IPS-11a (cell line): ENCODE results near the gene ZNF740.

Source experiments
- H3K4me3 ChIP-seq: one replicate; pipeline ENCODE4 v1.5.1; 2013; ENCODE audit warnings: low read depth, low read length, control low read depth

The ZNF740 gene

DNA sequence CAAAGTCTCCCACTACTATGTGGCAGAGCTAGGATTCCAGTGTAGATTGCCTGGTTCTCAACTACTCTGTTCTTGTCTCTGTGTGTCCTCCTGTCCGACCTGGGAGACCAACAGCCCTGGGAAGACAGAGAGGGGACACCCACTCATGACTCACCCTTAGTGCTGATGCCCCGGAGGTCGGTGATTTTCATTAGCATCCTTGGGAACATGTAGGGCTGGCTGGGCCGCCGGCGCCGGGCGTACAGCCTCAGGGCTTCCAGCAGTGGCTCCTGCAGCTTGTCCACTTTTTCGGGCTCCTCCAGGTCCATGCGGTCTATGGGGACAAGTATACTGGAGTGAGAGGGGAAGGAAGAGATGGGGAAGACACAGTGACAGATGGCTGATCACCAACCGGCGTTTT lies 32.4 kb downstream of the ZNF740 start:
- no peak overlapping the region for H3K4me3 ChIP-seq

DNA sequence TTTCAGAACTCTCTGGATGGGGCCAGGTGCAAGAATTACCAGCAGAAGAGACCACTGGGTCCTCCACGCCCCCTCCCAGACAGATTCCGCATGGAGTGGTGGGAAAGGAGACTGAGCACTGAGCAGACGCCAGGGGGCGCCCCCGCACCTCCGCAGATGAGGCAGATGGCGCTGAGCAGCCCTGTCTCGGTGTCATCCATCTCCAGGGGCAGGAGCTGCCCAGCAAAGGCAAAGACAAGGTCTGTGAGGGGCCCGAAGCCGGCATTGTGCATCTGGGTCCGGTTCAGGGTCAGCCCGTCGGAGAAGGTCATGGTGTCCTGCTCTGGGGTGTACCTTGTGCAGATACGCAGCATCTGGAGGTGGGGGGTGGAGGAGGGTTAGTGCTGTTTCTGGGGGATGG lies 32.8 kb downstream of the ZNF740 start:
- H3K4me3 ChIP-seq, result no peak overlapping the region

DNA sequence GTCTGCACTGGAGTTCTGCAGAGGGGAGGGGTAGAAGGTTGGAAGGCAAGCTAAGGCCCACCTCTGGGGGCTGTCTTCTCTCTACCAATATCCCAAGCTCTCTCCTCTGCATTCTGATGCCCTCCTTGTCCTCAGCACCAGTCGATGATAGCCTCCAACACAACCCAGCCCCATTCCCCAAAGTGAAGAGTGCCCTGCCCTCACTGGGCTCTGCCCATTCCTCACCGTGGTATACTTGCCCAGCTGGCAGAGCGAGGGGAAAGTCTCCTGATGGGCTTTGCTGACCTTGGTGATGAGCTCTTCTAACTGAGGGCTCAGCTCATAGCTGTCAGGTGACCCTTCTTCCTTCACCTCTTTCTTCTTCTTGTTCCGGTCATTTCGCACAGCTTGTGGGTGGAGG lies 33.7 kb downstream of the ZNF740 start:
- no peak overlapping the region for H3K4me3 ChIP-seq

DNA sequence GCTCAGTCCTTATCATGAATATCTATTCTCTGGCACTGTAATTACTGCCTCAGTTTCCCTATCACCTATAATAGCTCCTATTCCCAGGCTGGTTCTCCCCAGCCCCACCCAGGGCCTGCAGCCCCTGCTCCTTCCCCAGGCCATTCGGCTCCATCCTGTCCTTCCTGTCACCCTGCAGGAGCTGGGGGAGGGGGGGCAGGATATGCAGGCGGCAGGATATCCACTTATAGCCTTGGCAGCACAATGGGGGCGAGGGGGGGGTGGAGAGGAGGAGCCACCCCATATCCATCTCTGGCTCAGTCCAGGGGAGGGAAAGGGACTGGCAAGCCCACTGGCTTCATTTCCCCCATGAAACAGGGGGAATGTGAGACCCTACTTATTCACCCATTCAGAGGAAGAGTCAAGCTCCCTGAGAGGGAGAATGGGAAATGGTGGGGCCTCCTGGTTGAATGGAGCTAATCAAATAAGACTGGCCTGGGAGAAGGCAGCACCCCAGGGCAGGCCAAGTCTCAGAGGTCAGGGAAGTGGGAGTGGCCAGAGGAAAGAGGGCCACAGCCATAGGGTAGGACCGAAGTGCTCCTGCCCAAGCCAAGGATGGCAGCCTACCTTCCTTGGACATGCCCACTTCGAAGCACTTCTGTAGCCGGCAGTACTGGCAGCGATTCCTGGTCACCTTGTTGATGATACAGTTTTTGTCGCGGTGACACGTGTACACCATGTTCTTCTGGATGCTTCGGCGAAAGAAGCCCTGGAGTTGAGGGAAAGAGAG lies 34.3 kb downstream of the ZNF740 start:
- H3K4me3 ChIP-seq, result no peak overlapping the region

DNA sequence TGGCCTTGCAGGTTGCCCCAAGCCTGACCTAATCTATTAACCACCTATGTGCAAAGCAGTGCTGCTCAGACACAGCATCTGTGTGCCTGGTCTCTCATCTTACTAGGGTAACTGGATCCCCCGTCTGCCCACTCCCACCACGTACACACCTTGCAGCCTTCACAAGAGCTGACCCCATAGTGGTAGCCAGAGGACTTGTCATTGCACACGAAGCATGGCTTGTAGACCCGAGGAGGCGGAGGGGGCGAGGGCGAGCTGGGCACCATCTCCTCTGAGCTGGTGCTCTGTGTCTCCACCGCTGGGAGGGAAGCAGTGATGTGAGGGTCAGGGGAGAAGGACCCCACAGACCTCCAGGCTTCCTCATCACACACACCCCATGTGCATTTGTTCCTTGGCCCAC lies 35.0 kb downstream of the ZNF740 start:
- H3K4me3 ChIP-seq, result no peak overlapping the region

DNA sequence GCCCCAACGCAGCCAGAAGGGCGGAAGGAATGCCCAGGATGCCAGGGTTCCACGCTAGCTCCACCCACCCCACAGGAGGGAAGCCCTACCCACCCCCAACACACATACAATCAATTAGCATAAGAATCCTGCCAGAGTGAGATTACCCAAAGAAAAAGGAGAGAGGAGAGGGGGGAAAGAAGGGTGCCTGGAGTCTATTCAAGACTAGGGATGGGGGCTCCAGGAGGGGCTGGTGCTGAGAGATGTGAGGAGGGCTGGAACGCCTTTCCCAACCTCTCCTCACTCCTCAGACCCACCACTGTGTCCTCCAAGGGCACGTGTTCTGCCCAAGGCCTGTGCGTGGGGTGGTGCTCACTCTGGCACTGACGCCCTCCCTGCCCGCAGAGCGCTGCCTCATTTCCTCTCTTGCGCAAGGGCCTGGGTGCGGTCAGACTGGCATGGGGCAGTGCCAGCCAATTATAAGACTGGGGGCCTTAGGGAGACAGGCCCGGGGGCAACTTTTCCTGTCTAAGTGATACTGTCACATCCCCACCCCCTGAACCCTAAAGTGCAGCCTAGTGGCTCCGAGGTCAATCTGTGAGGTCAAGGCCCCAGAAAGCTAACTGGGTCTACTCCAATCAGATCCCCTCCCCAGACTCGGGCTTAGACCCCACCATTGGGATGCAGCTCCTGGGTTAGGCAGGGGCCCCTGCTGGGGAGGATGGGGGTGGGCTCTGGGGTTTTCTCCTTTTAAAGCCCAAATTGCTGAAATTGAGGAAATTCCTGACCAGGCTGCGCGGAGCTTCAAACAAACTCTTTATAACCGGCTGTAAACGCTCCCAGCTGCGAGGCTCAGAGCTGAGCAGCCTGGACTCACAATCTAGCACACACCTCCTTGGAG lies 36.8 kb downstream of the ZNF740 start:
- H3K4me3 ChIP-seq, result peak overlapping the region; percentile 5

DNA sequence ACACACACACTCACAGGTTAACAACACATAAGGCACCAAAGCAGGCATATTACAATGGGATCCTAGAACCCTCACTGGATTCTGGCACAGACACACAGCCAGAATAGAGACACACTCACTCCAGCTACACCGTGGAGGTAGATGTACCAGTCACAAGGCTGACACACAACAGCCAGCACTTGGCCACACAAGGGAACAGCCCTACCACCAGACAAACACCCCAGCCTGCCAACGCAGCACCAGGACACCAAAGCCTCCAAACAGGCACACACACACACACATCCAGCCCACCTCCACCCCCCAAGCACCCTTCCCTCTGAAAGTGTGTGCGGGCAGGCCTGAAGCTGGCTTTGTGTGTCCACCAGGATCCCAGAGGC lies 37.4 kb downstream of the ZNF740 start:
- no peak overlapping the region for H3K4me3 ChIP-seq

DNA sequence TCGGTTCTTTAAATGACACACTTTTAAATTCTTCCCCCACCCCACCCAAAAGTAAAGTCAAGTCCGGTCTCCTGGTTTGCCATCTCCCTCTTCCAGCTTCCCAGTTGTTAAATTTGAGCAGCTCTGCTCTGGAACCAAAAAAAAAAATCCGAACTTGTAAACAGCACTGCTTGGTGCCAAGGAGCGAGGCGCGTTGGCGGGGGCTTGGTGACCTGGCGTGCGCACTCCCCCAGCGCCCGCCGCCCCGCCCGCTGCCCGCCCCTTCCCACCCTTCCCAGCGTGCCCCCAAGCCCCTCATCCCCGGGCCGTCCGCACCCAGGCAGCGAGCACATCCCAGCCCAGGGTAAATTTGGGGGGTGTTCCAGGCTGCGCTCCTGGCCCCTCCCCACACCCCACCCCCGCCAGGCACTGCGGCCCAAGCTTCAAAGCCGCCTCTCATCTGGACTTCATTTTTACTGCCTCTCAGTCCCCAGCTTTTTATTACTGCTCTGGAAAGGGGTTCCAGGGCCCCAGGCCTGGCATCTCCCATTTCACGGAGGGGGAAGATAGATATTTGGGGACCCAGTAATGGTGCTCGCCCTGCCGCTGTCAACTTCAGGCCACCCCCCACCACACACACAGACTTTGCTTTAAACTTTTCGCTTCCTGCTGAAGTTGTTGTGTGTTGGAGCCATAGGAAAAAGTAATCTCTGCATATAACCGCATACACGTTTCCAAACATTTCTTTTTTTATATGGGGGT lies 38.2 kb downstream of the ZNF740 start:
- peak overlapping the region; percentile 91 for H3K4me3 ChIP-seq

DNA sequence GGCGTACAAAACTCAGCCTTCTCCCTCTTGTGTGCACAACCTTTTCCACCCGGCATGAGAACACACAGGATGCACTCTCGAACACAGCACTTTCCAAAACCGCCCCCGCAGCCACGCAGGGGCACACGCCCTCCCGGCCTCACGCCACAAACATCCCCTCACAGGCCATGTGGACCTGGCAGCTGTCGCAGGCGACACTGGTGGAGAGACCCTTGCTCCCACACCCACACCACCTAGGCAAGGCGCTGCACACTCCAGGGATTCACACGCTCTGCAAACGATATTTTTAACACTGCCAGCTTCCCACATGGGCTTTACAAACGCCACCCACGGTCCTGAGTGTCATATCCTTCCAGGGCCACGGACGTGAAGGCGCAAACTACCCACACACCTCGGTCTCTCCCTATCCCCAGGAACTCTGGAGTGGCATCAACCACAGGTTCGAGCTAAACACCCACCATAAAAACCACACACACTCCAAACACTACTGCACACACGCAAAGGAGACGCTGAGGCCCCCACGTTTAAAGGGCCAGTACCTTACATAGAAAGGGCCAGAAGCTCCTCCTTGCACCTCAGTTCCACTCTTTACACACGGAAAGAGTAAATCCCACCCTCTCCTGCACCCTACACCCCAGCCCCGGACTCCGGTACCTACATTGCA lies 38.9 kb downstream of the ZNF740 start:
- peak overlapping the region; percentile 91 for H3K4me3 ChIP-seq

DNA sequence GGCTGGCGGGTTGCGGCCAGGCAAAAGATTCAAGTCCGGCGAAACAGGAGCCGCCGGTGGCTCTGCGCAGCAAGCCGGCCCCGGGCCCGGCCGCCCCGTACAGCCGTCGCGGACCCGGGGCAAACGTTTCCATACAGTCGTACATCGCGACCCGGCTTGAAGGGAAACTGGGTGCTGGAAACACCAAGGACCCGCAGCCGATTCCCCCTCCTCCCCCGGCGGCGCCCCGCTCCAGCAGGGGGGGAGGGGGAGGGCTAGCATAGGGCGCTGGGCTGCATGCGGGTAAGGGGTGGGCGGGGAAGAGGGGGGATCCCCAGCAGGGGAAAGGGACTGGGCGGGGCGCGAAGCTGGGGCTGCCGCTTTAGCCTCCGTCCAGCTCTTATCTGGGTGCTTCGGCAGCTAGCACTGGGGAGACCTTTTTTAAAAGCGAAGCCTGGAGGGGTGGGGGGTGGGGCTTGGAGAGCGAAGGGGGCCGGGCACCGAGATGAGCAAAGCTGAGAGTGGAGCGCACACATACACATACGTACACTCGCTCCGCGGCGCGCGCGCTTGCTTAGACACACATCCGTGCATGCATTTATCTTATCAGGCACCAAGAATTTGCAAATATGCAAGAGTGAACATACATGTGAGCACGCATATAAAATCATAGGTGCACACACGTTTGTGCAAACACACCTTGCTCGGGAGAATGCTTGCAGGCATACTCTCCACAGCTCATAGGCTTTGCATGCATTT lies 39.6 kb downstream of the ZNF740 start:
- H3K4me3 ChIP-seq, result peak overlapping the region; percentile 91

DNA sequence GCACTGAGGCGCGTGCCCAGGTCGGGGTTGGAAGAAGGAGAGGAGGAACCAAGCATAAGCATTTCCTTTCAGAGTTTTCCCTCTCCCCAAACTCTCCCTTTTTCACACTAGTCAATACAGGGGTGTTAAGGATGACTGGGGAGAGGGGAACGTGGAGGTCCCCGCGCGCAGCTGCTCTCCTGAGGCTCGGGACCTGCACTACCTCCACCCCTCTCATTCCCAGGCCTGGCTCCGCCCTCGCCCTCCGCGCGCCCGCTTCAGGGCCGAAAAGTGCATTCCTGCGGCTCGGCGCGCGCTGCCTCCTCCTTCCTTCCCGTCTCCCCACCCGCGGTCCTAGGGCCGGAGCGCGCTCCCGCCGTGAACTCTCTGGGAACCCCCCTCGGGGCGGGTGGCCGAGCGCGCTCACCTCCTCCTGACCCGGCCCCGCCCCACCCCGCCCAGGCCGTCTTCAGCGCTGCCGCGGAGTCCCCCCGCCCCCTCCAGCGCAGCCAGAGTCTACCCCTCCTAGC lies 40.2 kb downstream of the ZNF740 start:
- peak overlapping the region; percentile 91 for H3K4me3 ChIP-seq

DNA sequence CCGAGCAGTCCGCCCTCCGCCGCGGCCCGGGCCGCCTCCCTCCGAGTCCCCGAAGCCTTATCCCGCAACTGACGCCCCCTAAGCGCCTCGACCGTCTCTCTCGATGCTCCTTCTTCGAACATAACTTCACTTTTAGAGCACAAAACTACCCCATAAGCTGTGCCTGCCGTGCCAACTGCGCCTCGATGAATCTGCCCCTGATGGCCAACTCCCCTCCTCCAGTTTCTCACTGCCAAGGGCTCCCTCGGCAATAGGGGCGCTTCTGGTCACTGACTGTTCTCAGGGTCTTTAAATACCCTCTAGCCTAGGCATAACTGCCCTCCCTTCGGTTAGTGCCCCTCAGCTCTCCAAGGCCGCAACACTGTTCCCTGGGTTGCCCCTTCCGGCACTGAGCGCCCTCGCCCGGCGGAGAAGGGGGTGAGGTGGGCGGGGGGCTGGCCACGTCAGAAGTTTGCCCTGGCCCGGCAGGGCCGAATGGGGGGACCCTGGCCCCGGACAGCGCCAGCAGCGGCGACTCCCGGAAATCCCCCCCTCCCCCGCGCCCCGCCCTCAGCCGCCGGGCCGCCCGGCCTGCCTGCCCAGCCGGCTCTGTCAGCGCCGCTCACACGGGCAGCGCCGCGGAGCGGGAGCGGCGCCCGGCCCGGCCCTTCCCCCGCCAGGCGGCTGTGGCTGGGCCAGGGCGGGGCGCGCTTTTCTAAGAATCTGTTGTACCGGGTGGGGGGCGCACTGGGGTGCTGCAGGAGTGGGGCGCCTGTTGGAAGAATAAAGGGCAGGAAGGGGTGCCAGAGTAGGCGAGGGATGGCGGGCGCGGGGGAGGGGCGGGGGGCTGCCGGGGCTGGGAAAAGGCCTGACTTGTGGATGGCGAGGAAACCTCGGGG lies 40.9 kb downstream of the ZNF740 start:
- peak overlapping the region; percentile 43 for H3K4me3 ChIP-seq

DNA sequence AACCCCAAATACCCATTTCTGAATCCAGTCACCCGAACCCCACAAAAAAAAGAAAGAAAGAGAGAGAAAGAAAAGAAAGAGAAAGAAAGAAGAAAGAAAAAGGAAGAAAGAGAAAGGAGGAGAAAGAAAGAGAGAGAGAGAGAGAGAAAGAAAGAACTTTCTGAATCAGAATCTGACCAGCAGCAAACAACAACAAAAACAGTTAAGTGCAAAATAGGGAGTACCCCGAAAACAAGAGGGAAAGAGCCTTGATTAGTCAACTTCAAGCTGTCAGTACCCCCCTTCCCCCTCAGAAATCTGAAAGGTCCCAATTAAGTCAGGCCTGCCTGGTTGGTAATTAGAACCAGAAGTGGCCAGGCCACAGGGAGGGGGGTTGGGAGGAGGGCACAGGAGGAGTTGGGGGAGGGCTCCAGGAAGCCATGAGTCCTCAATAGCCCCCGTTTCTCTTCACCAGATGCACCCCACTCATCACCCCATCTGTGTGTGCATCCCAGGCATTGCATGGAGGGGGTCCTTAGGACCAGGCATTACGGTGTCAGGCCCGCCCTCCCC lies 41.7 kb downstream of the ZNF740 start:
- H3K4me3 ChIP-seq, result no peak overlapping the region

DNA sequence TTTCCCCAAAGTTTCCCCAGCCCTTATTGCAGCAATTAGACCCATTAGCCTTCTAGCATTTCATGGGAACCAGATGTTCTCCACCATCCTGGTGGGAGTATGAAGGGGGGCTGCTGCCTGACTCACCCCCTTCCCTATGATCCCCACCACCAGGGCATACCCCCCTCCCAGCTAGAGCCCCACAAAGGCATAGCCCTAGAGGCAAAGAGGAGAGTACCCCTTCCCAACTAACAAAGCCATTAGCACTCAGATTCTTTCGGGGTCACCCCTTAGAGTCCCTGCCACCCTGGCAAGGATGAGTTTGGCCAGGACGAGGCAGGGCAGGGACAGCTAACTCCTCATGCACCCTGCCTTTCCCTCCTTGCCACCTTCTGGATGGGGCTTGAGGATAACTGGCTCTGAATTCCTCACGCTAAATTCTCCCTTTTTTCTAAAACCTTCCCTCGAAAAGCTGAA lies 42.3 kb downstream of the ZNF740 start:
- H3K4me3 ChIP-seq, result no peak overlapping the region

DNA sequence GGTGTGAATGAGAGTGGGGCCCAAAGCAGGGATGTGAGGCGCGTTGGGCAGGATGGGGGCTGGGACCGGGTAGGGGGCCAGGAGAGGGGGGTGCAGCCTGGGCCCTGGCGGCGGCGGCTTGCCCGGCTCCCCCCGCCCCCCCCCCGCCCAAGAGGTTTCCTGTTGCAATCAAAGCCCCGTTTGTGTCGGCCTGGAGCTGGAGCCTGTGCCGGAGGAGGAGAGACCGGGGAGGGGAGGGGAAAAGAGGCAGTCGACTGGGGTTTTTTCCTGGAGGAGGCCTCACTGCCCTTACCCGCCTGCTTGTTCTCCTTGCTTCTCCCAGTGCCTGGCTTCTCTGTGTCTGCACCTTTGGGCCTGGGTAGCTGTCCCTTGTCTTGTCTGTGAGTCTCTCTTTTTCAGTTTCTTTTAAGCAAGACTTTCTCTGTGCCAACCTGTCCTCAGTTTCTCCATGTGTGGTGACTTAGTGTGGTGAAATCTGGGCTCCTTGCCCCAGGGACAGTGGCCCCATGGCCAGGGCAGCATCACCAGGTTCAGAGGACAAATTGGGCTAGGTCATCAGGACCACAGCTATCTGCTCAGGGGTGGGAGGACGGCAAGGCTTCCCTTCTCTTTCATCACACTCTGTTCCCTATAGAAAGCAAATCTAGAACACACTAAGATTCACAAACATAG lies 43.0 kb downstream of the ZNF740 start:
- H3K4me3 ChIP-seq, result no peak overlapping the region

DNA sequence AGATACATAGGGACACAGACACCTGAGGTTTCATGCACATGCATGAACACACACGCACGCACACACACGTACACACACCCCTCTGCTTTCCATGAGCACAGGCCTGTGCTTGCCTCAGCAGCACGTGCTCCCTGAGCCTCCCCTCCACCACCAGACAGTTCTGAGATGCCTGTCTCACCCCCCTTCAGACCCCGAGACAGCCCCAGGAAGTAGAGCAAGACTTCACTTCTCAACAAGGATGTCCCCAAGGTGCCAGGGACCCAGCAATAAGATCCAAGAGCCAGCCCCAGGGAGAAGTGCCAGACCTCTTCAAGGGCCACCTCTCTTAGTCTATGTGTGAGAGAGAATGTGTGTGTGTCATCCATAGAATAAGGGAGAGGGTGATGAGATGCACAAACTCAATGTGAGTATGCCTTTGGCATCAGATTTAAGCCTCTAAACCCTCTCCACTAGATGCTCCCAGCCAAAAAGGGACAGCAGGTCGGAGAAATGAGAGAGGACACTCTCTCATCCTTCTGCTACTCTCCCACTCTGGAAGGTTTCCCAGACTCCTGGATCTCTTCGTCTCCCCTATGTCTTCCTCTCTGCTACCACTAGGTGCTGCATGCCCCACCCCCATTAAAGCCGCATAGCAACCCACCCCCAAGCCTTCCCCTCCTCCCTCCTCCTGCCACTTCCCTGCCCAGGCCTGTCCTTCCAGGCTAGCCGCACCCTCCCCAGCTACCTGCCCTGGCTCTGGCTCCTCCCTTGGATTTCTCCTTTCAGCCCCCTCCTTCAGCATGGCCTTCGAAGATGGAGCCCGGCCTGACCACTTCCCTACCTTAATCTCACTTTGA lies 43.8 kb downstream of the ZNF740 start:
- no peak overlapping the region for H3K4me3 ChIP-seq

DNA sequence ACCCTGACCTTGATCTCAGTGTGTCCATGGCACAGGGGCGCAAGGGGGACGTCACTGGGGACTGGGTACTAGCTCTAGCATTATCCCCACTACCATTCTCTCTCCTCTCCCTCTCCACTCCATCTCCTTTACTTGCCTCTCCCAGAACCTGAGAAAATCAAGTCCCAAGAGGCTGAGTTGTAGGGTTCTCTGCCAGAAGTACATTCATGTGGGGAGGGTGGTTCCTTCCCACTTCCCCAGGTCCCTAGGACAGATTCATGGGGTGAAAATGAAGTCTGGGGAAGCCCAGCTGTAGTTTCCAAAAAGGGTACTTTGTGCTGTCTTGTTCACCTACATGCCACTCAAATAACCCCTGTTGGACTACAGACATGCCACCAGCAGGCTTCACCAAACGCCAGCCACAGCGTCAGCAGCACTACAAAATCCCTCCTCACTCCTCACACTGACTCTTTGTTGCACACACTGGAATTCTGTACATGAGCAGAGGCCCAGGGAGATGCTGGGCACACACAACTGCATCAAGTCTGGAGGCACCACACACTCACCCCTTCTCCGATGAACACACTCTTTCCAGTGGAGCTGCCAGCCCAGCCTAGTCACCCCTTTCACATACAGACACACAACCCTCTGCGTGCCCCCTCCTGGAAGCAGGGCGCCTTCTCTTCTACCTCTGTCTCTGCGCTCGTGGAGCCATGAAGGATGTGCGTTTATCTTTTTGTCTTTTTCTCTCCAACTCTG lies 44.5 kb downstream of the ZNF740 start:
- H3K4me3 ChIP-seq, result no peak overlapping the region
